Right renal pelvis (tissue), 4 donors: ENCODE results near the gene PRKCQ. TPM values are rescaled to one million over a fixed set of nuclear protein-coding genes. Genes with fewer than 3 reads are reported as not detected.
"Not testable (repeated sequence)": the region's sequence is repeated elsewhere in the genome, so short reads cannot be mapped to it uniquely, and the experiment has no call there.

Source experiments
- DNase-seq, 4 donors: peaks; one replicate each; pipeline ENCODE4 v3.0.0-alpha.2; 2013; ENCODE audit warnings: low read depth in 4 of 4, low spot score in 3 of 4, missing footprints in 1 of 4
- polyA plus RNA-seq, 4 donors: library from polyadenylated mRNA; unstranded; fragments of 120-200 nt; gene quantifications; one replicate each; pipeline ENCODE4 v1.2.1, GENCODE V29; 2013; ENCODE audit not compliant: insufficient read length in 4 of 4

PRKCQ gene
- polyA plus RNA-seq, 4 donors, result 14.2 to 18.2 (median 16.1) TPM

DNA sequence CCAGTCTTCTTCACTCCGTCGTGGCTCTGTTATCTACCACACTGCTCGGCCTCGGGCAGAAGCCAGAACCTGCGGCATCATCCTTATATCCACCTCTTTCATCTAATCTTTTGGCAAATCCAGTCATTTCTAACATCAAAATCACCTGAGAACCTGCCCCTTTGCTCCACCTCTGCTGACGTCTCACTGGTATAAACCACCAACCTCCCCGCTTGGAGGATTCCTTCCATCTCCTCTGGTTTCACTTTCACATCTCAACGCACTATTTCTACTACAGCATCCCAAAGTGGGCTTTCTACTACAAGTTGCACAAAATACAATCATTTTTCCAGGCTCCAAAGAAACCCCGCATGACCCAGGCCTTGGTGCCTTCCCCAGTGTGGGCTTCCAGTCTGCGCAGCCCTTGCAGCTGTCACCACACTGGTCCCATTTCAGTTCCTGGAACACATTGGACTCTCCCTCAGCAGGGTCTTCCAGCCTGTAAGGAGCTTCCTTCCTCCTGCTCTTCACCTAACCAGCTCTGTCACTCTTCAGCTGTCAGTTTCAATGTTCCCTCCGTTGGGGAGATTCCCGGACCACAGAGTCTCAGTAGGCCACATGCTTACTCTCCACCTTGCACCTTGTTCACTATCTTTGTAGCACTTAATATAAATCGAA, 85.0 kb downstream of the PRKCQ start:
- no peak for DNase-seq

DNA sequence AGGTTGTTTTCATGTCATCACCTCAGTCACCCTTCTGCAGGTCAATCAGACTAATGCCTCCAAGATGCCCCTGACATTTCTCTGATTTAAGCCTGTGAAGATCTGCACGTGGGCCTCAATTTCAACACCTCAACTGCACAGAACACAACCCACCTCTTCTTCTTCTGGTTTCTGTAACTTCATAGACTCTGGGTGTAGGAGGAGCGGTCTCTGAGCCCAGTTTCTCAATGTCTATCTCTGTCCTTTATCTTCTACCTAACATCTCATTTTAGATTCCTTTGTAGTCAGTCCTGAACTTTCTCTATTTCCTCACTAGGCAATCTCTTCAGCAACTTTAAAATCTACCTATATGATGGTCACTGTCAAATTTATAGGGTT, 85.6 kb downstream of the PRKCQ start:
- DNase-seq, result no peak

DNA sequence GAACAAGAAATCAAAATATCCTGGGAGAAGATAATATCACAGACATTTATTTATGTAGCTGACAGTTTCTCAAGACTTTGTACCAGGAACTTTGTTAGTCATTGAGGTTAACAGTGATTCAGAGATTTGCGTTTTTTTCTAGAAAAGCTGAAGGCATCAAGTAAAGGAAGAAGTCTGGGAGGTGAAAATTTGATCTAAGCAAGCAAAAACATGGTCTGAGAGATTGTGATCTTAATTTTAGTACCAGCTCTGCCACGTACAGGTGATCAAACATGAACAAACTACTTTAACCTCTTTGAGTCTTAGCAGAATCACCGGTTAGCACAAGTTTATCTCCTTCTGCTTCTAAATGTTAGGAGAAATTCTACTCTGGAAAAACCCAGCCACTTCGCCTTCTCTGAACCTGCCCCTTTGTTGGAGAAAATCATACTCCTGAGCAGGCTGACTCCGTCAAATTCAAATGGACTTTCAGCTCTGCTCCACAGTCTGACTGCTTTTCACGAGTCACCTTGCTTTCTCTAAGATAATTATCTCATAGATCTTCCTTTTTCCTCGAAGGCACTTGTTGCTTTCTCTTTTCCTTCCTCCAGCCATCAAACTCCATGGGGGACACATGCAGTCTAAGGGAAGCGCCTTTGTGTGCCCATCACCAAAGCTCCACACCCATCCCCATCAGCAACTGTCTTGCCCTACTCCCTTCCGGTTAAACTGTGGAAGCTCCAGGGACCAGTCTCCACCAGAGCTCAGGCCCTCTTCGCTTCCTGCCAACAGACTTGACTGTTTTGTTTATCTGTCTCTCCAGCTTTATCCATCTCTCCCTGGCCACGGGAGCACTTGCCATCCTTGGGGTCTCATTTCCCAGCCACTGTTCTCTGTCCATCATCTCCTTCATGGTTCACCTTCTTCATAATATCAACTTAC, 86.3 kb downstream of the PRKCQ start:
- DNase-seq, result no peak

DNA sequence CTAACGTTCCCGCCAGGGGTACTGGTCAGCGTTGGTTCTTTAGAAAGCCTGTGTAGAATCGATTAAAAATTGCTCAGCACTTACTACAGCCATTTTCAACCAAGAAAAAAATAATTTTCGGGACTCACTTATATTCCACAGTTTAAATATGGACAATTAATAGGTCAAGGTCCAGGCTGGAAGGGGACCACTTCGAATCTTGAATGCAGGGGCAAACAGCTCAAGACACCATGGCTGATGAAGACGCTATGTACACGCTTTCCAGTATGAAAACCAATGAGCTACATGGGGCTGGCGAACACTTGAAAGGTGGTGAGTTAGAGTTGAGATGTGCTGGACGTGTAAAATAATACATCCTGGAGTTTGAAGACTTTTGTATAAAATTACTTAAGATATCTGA, 87.2 kb downstream of the PRKCQ start:
- no peak for DNase-seq

DNA sequence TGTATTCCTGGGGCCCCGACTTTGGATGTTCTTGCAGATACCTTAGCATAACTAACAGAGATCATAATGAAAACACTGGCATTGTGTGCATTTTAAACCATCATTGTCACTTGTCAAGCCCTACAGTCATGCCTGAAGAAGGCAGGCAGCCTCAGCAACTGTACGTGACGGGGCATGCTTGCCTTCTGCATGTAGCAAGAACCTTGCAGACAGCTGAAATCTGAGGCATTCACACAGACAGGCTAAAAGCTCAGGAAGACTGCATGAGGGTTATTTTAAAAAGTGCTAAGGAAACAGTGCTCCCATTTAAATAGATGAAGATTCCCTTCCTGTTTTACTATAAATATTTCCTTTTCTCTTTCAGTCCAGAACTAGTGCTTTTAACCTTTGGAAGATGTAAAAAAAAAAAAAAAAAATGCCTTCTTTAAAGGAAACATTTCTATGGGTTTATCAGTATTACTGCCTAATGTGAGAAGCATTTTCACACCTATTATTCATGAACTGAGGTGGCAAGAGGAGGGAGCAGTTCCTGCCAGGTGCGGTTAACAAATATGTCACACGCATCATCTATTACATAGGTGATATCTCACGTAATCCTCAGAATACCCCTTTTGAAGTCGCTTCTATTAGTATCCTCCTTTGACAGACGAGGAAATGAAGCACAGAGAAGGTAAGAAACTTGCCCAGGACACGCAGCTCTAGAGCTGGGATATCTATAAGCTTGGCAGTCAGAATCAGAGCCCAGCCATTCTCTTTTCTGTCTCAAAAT, 88.1 kb downstream of the PRKCQ start:
- no peak for DNase-seq

DNA sequence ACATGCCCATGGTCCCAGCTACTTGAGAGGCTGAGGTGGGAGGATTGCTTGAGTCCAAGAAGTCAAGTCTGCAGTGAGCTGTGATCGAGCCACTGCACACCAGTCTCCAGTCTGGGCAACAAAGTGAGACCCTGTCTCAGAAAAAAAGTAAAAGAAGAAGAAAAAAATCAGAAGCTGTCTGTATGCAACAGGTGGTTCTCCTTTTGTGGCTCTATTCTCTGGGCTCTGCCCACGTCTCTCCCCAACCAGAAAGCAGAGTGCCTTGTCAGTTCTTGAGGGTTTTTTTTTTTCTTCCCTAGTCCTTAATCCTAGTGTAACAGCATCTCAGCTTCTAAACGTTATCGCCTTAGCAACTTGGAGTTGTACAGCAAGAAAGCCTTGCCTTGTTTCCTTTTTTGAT, 89.5 kb downstream of the PRKCQ start:
- no peak for DNase-seq

DNA sequence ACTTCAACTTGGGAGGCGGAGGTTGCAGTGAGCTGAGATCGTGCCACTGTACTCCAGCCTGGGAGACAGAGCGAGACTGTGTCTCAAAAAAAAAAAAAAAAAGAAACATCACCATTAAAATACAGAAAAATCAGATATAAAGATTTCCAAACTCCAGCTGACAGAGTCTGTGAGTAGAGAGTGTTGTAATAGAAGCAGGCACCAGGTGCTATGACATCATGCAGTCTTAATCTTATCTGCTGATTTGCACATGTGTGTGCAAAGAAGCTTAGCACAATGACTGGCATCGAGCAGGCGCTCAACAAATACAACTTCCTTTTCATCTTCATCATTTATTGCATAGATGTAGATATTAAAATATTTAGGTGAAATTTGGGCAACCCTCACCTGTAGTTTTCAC, 92.2 kb downstream of the PRKCQ start:
- DNase-seq, result no peak

DNA sequence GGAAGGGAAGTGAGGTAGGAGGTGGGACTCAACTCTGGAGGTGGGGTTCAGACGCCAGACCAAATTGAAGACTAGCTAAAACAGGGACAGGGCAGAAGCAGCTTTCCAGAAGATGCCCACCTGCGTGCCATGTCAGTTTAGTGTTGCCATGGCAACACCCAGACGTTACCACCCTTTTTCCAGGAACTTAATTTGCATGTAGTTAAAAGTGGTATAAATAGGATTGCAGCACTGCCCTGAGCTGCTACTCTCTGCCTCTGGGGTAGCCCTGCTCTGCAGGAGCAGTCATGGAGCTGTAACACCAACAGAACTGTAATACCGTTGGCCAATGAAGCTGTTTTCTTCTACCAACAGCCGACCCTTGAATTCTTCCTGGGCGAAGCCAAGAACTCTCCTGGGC, 93.8 kb downstream of the PRKCQ start:
- DNase-seq, result no peak

DNA sequence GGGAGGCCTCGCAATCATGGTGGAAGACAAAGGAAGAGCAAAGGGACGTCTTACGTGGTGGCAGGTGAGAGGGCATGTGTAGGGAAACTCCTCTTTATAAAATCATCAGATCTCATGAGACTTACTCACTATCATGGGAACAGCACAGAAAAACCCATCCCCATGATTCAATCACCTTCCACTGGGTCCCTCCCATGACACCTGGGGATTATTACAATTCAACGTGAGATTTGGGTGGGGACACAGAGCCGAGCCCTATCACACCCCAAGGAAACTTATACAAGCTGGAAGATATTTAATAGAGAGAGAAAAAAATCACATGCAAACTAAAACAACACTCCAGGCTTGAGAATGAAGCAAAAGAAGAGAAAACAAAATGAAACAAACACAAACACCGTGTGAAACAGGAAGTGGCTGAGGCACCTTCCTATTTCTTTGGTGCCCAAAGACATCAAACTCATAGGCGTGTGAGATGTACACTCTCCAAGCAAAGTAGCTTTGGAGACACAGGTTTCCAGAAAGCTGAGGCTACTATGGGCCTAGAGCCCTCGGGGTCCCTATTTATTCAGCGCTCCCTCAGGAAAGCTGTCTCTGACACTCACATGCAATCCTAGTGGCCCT, 97.2 kb downstream of the PRKCQ start:
- DNase-seq, result no peak

DNA sequence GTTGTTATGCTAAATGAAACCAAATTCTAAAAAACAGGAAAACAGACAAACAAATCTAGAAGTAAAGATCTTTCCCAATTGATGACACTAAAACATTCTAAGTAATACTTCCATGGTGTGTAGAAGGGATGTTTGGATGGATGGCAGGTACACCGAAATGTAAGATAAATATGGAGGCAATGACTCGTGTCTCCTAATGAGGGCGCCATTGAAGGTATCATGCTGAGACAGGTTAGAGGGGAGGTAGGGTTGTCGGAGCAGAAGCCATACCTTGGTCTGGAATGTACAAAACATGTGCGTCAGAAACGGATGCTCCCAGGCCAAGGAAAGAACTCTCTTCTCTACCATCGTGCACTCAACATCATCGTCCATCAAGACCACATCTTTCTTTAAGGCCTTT, 101.4 kb downstream of the PRKCQ start:
- DNase-seq, result no peak

DNA sequence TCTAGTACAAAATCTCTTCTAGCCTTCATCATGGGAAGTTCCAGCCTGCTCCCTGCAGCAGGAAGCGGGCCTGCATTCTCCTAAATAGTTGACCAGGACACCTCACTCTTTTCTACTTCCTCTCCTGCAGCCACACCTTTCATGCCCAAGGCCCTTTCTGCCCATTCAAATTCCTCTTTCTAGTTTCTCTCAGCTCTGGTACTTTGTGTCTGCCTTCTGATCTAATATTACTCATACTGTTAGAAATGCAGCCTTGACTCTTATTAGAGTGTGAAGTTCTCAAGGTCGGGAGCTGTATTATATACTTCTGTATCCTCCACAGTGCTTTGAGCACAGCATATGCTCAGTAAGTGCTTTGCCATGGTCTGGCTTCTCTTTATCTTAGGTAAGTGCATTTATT, 103.1 kb downstream of the PRKCQ start:
- no peak for DNase-seq

DNA sequence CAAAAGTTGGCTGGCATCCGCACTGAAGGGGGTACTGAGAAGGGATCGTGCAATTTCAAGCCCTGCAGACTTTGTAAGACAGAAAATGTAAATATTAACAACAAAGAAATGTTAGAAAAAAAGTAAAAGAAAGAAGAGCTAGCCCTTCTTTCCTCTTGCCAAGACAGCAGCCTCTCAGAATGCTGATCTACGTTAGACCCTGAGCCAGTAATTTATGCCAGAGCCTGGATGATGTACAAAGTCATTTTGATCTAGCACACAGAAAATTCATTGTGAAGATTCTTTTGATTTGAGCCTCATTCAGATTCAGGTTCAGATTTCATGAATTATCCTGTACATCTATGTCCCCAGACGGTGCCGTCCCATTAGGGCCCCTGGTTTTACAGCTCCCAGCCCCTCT, 105.2 kb downstream of the PRKCQ start:
- DNase-seq, result no peak

DNA sequence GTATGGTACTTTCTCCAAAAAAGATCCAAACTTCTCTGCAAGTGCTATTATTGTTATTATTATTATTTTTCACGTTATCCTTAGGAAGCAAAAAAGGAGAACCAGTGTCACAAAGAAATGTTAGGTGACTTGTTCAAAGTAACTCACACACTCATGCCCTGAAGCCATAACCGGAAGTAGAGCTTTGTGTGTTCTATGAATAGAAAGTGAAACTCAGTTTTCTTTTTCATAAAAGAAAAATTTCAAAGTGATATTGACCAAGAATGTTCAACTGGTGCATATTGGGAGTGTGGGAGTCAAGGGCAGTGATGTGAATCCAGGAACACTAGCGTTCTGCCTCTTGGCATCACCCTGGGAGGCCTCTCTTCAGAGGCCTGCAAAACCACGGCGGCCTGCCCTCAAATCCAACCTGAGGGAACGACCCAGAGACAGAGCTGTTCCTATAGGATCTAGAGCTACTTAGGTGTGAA, 106.1 kb downstream of the PRKCQ start:
- DNase-seq, result no peak

DNA sequence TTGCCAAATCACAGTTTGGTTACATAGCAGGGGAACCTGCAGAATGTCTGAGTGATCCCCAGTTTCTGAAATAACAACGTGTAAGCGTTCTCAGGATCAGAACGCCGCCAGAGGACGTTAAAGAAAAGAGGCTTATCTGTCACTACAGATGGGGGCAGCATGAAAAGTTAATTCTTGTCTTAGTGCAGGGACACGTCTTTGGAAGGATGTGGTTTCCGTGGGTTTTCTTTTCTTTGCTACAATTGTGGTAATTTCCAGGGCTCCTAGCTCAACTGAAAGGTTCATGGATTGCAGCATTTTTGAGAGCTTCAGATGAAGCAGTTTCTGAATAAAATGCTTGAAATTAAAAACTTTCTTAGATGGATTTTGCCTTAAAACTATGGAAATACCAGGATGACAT, 106.6 kb downstream of the PRKCQ start:
- no peak for DNase-seq

DNA sequence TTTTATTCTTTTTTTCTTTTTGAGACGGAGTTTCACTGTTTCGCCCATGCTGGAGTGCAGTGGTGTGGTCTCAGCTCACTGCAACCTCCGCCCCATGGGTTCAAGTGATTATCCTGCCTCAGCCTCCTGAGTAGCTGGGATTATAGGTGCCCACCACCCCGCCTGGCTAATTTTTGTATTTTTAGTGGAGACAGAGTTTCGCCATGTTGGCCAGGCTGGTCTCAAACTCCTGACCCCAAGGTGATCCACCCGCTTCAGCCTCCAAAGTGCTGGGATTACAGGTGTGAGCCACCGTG, 107.4 kb downstream of the PRKCQ start:
- not testable (repeated sequence) for DNase-seq

DNA sequence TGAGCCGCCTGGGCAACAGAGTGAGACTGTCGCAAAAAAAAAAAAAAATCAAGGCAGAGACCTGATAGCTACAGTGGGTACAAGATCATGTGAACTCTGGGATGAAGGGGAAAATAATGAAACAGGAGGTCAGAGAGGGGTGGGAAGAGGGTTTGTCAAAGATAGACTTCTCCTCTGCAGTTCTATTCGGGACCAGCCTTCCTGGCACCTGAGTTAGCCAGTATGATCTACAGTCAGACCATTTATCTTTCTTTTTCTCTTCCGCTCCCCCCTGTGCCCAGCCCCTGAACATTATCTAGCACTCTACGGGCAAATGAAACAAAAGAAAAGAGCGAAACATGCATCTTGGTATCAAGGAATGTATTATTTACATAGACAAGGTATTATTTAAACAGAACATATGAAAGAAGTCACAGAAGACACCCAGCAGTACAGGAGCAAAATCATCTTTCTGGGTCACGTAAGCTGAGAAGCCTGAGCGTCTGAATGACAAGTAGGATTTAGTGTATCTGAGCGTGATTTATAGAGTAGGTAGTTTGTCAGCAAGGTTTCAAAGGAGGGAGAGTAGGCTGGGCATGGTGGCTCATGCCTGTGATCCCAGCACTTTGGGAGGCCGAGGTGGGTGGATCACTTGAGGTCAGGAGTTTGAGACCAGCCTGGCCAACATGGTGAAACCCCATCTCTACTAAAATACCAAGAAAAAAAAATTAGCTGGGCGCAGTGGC, 109.0 kb downstream of the PRKCQ start:
- no peak for DNase-seq

DNA sequence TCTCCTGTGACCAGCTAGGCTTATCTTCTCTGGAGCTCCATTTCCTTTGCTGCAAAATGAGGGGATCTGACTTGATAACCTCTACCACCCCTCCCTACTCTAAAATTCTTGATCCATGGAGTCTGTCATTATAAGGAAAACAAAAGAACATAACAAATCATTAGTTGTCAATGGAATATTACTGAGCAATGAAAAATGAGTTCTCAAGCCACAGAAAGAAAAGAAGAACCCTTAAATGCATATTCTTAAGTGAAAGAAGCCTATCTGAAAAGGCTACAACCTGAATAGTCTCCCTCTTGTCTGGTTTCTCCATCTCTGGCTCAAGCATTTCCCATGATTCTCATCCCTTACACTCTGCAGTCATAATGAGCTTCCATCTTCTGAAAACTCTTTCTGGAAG, 110.4 kb downstream of the PRKCQ start:
- no peak for DNase-seq

DNA sequence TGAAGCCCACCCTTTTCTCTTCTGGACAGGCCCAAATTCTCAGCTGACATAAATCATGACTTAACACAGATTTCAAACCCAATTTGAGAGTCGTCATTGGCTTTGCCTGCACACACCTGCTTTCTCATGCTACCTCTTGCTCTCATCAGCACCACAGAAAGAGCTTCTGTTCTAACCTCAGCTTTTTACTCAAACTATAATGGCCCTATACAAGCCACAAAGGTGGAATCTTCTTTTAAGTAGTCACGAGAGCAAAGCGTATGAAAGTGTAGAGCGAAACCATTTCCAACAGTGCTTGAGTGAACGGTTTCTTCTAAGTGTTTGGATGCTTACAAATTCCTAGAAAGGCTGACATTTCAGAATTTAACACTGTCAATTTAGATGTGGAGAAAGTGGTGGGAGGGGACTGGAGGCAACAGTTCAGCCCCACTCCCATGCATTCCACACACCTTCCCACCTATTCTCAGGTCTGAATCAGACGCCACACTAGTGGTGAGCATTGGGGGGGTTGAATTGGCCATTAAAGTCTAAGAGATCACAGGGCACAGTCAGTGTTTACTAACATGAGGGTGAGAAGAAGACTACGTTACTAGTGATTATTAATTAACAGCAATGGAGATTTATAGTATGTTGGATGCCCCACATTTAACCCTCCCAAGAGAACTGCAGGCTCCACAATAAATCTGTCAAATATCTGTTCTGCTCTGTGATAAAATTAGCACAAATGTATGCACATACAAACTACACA, 114.0 kb downstream of the PRKCQ start:
- DNase-seq, result no peak

DNA sequence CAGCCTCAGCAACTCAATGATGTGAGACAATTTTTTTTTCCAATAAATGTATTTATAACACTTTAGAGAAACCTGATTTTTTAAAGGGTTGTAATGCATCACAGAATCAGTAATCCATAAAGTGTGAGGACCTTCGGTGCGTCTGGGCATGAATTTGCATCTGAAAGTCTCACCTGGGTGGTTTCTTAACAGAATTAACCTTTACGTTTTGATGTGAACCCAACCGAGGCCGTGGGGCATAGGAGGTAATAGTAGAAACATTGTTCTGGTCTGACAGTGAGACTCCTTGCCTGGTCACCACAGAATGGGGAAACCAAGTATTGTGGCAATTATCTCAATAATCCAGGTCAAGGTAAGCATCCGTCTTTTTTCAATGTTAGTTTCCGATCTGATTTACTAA, 114.6 kb downstream of the PRKCQ start:
- no peak for DNase-seq
